NB4 (cell line): ENCODE results near the gene PGA5.

Source experiments
- DNase-seq: peaks from one replicate; pipeline ENCODE4 v3.0.0; 2010; ENCODE audit warnings: low read depth
- H3K4me3 ChIP-seq: one replicate; pipeline ENCODE4 v1.5.1; 2011; ENCODE audit warnings: mild to moderate bottlenecking, low read depth, low read length, moderate library complexity
- CTCF ChIP-seq: IDR thresholded peaks from one replicate; pipeline ENCODE4 v1.5.1; 2012; ENCODE audit warnings: low read depth, low read length
- MAX ChIP-seq: IDR thresholded peaks from 2 replicates; pipeline ENCODE4 v1.6.1; 2011; ENCODE audit warnings: low read depth, low read length
- MYC ChIP-seq: IDR thresholded peaks from 2 replicates; pipeline ENCODE4 v1.6.1; 2011; ENCODE audit warnings: low read depth, low read length
- POLR2A ChIP-seq: IDR thresholded peaks from 2 replicates; pipeline ENCODE4 v1.6.1; 2011; ENCODE audit warnings: mild to moderate bottlenecking; ENCODE audit not compliant: insufficient read length; ENCODE audit errors: extremely low read depth

PGA5 gene

GRCh38 chr11:61279934-61280659 lies 39.1 kb downstream of the PGA5 start:
- no peak overlapping the region for H3K4me3 ChIP-seq
- peak; percentile 23 for DNase-seq
- TF ChIP-seq CTCF, result peak; percentile 3
- no peak for TF ChIP-seq POLR2A

- DNase-seq, result no peak
- no peak overlapping the region for H3K4me3 ChIP-seq
- no peak for TF ChIP-seq POLR2A
- TF ChIP-seq MAX, result no peak
- TF ChIP-seq MYC, result no peak
- no peak for TF ChIP-seq CTCF
These were observed 40.1 kb downstream of the PGA5 start for GRCh38 chr11:61280883-61281580.

GRCh38 chr11:61281581-61282250 lies 40.7 kb downstream of the PGA5 start:
- TF ChIP-seq CTCF (no peak), MYC (no peak), POLR2A (no peak), MAX (no peak)
- H3K4me3 ChIP-seq, result no peak overlapping the region
- DNase-seq, result peak; percentile 34

GRCh38 chr11:61283613-61284012 lies 42.6 kb downstream of the PGA5 start:
- DNase-seq, result no peak
- TF ChIP-seq POLR2A (no peak), MYC (no peak), CTCF (no peak), MAX (no peak)
- no peak overlapping the region for H3K4me3 ChIP-seq

GRCh38 chr11:61287338-61287977 lies 46.5 kb downstream of the PGA5 start:
- TF ChIP-seq MAX (no peak), POLR2A (no peak), CTCF (no peak), MYC (no peak)
- DNase-seq, result no peak
- no peak overlapping the region for H3K4me3 ChIP-seq
